GM13976 (cell line): ENCODE data around the gene RASGEF1C.

Source experiments
- DNase-seq: peaks from one replicate; pipeline ENCODE4 v3.0.0; 2012; ENCODE audit warnings: low spot score
- in situ Hi-C: fragments of 300-500 bp; cut with MboI; formaldehyde crosslinking; loops from one replicate; pipeline ENCODE4 v1.12.0; 2022; ENCODE audit warnings: low sequenced_read_pairs, mixed read lengths, inconsistent platforms; ENCODE audit not compliant: unreplicated experiment
- TF ChIP-seq, protein P1 (sequence below): IDR thresholded peaks from 2 replicates; pipeline ENCODE4 v1.5.1; 2012; ENCODE audit warnings: borderline replicate concordance, mild to moderate bottlenecking; ENCODE audit not compliant: insufficient read depth; ENCODE audit errors: extremely low read depth, missing control alignments, control extremely low read depth

Gene RASGEF1C

DNA sequence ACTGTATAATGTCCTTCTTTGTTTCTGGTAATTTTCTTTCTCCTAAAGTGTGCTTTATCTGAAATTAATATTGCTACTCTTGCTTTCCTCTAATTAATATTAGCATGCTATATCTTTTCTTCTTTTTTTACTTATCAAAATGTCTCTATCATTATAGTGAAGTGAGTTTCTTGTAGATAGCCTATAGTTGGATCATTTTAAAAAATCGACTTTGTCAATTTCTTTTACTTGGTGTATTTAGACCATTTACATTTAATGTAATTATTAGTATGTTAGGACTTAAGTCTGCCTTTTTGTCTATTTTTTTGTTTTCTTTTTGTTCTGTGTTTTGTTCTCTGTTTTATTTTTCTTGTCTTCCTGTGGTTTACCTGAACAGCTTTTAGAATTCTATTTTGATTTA lies 102.0 kb downstream of the RASGEF1C start:
- no peak for DNase-seq
- TF ChIP-seq, protein P1, sequence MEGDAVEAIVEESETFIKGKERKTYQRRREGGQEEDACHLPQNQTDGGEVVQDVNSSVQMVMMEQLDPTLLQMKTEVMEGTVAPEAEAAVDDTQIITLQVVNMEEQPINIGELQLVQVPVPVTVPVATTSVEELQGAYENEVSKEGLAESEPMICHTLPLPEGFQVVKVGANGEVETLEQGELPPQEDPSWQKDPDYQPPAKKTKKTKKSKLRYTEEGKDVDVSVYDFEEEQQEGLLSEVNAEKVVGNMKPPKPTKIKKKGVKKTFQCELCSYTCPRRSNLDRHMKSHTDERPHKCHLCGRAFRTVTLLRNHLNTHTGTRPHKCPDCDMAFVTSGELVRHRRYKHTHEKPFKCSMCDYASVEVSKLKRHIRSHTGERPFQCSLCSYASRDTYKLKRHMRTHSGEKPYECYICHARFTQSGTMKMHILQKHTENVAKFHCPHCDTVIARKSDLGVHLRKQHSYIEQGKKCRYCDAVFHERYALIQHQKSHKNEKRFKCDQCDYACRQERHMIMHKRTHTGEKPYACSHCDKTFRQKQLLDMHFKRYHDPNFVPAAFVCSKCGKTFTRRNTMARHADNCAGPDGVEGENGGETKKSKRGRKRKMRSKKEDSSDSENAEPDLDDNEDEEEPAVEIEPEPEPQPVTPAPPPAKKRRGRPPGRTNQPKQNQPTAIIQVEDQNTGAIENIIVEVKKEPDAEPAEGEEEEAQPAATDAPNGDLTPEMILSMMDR: no peak
- in situ Hi-C loops: no loop called here

DNA sequence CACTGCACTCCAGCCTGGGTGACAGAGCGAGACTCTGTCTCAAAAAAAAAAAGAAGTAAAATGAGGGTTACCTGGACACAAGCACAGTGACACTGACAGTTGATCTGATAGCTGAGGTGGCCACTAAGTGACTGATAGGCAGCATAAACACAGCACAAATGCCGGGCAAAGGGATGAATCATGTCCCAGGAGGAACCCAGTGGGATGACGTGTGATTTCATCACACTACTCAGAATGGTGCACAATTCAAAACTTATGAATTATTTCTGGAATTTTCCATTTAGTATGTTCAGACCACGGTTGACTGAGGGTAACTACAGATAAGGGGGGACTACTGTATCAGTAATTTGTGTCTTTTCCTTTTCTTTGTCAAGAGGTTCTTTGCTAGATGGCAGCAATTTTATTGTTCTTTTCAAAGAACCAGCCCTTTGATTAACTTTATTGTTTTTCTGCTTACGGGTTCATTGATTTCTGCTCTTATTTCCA lies 103.1 kb downstream of the RASGEF1C start:
- in situ Hi-C loops: no loop called here
- no peak for DNase-seq

GRCh38 chr5:180104168-180104530 lies 104.9 kb downstream of the RASGEF1C start:
- no peak for DNase-seq
- TF ChIP-seq, protein P1: no peak
- in situ Hi-C loops: no loop called here

More for the DNA sequence above, 103.1 kb downstream of the RASGEF1C start:
- TF ChIP-seq, protein P1: no peak

- TF ChIP-seq, protein P1: no peak
- in situ Hi-C loops: no loop called here
- no peak for DNase-seq
Measured at GRCh38 chr5:180103487-180104167, 105.4 kb downstream of the RASGEF1C start.

DNA sequence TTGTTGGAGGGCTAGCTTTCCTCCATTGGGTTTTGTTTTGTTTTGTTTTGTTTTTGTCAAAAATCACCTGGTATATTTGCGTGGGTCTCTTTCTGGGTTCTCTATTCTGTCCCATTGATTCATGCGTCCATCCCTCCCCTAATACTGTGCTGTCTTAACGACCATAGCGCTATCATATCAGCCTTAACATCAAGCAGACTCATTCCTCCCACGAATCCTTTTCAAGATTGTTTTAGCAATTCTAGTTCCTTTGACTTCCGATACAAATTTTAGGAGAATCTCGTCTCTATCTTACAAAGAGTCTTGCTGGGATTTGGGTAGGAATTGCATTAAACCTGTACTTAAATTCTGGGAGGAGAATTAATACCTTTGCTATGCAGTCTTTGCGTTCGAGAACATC lies 106.4 kb downstream of the RASGEF1C start:
- in situ Hi-C loops: no loop called here
- no peak for DNase-seq
- TF ChIP-seq, protein P1: no peak

GRCh38 chr5:180101451-180102105 lies 107.4 kb downstream of the RASGEF1C start:
- TF ChIP-seq, protein P1: no peak
- in situ Hi-C loops: no loop called here
- no peak for DNase-seq
